GM10266 (cell line): Measurements from ENCODE around the gene SSR4.

Experiments
- DNase-seq: peaks from one replicate; pipeline ENCODE4 v3.0.0; 2012; ENCODE audit errors: extremely low spot score
- TF ChIP-seq, protein P1 (sequence below): IDR thresholded peaks from 2 replicates; pipeline ENCODE4 v1.5.1; 2012; ENCODE audit warnings: mild to moderate bottlenecking, low read depth; ENCODE audit not compliant: control insufficient read depth, insufficient read depth; ENCODE audit errors: missing control alignments

The SSR4 gene

DNA sequence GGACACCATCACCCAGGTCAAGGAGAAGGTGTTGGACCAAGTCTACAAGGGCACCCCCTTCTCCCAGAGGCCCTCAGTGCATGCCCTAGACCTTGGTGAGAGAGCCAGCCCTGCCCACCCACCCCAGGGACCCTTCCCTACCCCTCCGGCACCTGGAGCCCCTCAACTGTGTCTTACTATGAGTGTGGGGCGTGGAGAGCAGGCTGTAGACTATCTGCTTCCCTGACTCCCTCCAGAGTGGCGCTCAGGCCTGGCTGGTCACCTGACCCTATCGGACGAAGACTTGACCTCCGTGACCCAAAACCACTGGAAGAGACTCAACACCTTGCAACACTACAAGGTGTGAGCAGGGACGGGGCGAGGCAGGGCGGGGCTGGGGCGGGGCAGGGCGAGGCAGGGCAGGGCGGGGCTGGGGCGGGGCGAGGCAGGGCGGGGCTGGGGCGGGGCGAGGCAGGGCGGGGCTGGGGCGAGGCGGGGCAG lies 18.3 kb upstream of the SSR4 start:
- TF ChIP-seq, protein P1, sequence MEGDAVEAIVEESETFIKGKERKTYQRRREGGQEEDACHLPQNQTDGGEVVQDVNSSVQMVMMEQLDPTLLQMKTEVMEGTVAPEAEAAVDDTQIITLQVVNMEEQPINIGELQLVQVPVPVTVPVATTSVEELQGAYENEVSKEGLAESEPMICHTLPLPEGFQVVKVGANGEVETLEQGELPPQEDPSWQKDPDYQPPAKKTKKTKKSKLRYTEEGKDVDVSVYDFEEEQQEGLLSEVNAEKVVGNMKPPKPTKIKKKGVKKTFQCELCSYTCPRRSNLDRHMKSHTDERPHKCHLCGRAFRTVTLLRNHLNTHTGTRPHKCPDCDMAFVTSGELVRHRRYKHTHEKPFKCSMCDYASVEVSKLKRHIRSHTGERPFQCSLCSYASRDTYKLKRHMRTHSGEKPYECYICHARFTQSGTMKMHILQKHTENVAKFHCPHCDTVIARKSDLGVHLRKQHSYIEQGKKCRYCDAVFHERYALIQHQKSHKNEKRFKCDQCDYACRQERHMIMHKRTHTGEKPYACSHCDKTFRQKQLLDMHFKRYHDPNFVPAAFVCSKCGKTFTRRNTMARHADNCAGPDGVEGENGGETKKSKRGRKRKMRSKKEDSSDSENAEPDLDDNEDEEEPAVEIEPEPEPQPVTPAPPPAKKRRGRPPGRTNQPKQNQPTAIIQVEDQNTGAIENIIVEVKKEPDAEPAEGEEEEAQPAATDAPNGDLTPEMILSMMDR, result no peak
- peak; percentile 16 for DNase-seq

DNA sequence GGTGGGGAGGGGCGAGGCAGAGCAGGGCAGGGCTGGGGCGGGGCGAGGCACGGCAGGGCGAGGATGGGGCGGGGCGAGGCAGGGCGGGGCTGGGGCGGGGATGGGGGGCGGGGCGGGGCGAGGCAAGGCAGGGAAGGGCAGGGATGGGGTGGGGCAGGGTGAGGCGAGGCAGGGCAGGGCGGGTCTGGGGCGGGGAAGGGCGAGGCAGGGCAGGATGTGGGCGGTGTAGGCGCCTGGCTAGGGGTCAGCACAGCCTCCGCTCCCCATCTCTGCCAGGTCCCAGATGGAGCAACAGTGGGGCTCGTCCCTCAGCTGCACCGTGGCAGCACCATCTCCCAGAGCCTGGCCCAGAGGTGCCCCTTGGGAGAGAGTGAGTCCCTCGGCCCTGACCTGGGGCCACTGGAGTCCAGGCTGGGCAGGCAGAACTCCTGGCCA lies 17.8 kb upstream of the SSR4 start:
- peak; percentile 50 for DNase-seq

DNA sequence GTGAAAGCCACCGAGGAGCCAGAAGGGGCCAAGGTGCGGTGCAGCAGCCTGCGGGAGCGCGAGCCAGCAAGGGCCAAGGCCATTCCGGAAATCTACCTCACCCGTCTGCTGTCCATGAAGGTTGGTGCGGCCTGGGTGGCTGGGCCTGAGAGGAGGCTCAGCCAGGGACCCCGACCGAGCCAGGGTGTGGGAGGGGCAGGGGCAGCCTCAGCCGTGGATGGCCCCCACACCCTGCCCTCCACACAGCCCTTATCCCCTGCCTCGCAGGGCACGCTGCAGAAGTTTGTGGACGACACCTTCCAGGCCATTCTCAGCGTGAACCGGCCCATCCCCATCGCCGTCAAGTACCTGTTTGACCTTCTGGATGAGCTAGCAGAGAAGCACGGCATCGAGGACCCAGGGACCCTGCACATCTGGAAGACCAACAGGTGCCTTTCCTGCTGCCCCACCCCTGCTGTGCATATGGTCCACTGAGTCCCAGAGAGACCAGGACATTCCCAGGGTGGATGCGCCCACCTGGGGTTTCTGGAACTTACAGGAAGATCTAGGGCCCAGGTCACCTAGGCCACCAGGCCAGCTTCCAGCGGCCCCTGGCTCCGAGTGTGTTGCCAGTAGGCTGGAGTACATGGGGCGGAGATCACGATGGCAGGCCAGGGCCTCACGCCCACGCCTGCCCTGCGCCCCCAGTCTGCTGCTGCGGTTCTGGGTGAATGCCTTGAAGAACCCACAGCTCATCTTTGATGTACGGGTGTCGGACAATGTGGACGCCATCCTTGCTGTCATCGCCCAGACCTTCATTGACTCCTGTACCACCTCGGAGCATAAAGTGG lies 17.0 kb upstream of the SSR4 start:
- TF ChIP-seq, protein P1, result no peak
- no peak for DNase-seq

More for the DNA sequence above, 17.8 kb upstream of the SSR4 start:
- TF ChIP-seq, protein P1, result no peak

DNA sequence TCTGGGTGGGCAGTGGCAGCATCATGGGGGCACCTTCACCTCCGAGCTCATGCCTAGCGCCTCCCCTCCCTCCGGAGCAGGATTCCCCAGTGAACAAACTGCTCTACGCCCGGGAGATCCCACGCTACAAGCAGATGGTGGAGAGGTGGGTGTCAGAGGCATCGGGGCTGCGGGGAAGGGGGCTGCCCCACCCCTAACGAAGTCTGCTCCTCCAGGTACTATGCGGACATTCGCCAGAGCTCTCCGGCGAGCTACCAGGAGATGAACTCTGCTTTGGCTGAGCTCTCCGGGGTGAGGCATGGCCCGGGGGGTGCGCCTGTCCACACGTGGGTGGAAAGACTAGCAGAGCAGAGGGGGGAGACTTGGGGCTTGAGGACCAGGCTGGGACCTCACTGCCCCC lies 16.3 kb upstream of the SSR4 start:
- DNase-seq, result no peak
- TF ChIP-seq, protein P1, result no peak

DNA sequence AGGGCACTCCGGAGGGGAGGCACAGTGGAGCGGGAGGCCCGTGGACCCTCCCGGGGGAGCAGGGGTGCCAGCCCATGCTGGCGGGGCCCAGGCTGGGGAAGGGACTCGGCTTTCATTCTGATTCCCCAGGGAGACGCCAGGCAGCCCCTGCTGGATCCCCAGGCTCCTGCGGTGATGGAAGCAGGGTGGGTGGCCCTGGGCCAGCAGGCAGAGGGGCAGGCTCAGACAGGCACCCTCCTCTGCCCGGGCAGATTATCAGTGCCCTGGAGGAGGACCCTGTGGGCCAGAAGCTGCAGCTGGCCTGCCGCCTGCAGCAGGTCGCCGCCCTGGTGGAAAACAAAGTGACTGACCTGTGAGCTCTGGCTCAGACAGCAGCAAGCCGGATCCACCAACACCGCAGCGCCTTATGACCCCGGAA lies 15.8 kb upstream of the SSR4 start:
- DNase-seq, result no peak
- TF ChIP-seq, protein P1, result no peak

DNA sequence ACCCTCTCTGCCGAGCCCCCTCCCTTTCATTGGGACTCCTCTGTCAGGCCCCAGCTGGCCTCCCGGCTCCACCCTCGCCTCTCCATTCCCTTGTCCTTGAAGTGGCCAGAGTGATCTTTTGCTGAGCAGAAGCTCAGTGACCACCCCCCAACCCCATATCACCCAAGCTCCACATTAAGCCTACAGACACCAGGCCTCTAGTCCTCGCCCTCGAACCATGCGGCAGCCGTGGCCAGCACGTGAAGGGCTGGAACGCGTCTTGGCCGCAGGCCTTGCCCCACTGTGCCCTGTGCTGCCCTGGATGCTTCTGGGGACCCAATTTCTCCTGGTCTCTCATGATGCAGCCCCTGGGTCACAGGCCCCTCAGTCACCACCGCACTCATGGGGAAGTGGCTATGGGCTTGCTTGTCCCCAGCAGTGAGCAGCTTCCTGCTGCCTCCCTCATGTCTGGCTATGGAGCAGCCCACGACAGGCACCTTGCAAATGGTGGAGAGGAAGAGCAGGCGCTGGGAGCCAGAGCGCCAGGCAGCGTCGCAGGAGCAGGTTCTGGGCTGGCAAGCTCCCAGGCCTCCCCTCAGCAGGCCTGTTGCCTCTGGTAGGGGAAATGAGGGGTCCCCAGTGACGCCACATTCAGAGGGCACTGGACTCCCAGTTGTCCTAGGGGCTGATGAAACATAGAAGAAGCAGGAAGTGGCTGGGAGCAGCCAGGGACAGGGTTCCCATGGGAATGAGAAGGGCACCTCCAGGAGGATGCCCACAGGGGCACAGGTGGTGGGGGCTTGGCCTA lies 14.4 kb upstream of the SSR4 start:
- no peak for DNase-seq

More for the DNA sequence above, 14.4 kb upstream of the SSR4 start:
- TF ChIP-seq, protein P1, result no peak
